Measurements from ENCODE around the gene NOSTRIN. TPM values are rescaled to one million over a fixed set of nuclear protein-coding genes. Genes with fewer than 3 reads are reported as not detected.

NOSTRIN gene
- total RNA-seq, 1 experiment from 2014 or later: not detected

DNA sequence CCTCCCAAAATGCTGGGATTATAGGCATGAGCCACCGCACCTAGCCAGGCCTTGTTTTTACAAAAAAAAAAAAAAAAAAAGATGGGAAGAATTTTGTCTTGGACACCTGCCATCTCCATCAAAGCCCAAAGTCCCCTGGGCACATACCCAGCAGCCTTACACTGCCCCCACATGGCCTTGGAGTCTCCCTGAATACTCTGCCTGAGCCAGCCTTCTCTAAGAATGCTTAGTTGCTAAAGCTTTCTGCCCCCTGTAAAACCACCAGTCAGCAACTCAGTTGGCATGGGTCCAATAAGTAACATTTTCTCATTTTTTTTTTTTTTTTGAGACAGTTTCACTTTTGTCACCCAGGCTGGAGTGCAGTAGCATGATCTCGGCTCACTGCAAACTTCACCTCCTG, 47.2 kb downstream of the NOSTRIN start:
- H4K8ac ChIP-seq (replicated peaks; ENCODE audit: insufficient read length, low read depth, low read length): no peak overlapping the region
- no peaks in the 10 kb centered on the region; the same call in 1 of the 2 replicates for H3K4me1 ChIP-seq (ENCODE audit: insufficient read depth, low read length)
- H2AFZ ChIP-seq (ENCODE audit: low read length): no peak overlapping the region
- Mint-ChIP-seq H3K4me3 (no peak overlapping the region), H3K4me1 (peaks cover 11% of the 10 kb centered on the region in 2 experiments), H3K9me3 (no peaks in the 10 kb centered on the region), H3K27me3 (ENCODE audit: low read depth) (no peaks in the 10 kb centered on the region), H3K27ac (no peak overlapping the region), H3K36me3 (ENCODE audit: insufficient read depth in 1 of 3, low read depth in 3 of 3) (peaks cover 7 to 13% (median 10%) of the 10 kb centered on the region in 3 experiments; a peak in 6 of 7 replicates)
- no peaks in the 10 kb centered on the region for H3K9me3 ChIP-seq (ENCODE audit: control insufficient read depth, low read depth, low read length)
- H3K79me1 ChIP-seq (ENCODE audit: insufficient read depth, low read depth, low read length, poor library complexity, severe bottlenecking): no peaks in the 10 kb centered on the region
- H3K4me2 ChIP-seq (ENCODE audit: insufficient read depth, insufficient read length, low read length): no peak overlapping the region
- H3T11ph ChIP-seq (ENCODE audit: low read length): no peak overlapping the region
- no peak overlapping the region for H2BK15ac ChIP-seq (ENCODE audit: low read depth, low read length)
- WGBS (ENCODE audit: extremely low coverage, insufficient read length, low lambda C conversion rate): no CpG with 5 or more reads among the region's 2 CpGs
- no peak overlapping the region for H3K56ac ChIP-seq (ENCODE audit: insufficient read length, low read depth, low read length)
- H3K14ac ChIP-seq (ENCODE audit: insufficient read depth, low read length): no peak overlapping the region
- no peaks in the 10 kb centered on the region for H3K27me3 ChIP-seq (ENCODE audit: insufficient read depth, low read length)
- TF ChIP-seq CTCF (conservative IDR thresholded peaks at IDR 0.05): peak; percentile 56; the same call in 2 of the 3 replicates
- no peak overlapping the region for H3K23ac ChIP-seq (ENCODE audit: insufficient read length, low read depth, low read length)
- no peaks in the 10 kb centered on the region for H4K20me1 ChIP-seq (ENCODE audit: control insufficient read depth, insufficient read depth, insufficient read length)
- DNase-seq: peak; percentile 41
- no peak overlapping the region for H3K27ac ChIP-seq (ENCODE audit: insufficient read length, low read depth, low read length)
- H3K18ac ChIP-seq (ENCODE audit: insufficient read length, low read depth, low read length): no peak overlapping the region
- no peak overlapping the region for H2BK20ac ChIP-seq (ENCODE audit: low read depth, low read length, poor library complexity, severe bottlenecking)
- H2BK12ac ChIP-seq (ENCODE audit: insufficient read length, low read depth, low read length): no peak overlapping the region
- H2BK5ac ChIP-seq (ENCODE audit: insufficient read length, low read length): no peak overlapping the region
- no peak overlapping the region for H3K4ac ChIP-seq (ENCODE audit: low read depth, low read length)
- H3K79me2 ChIP-seq (ENCODE audit: insufficient read depth, low read length): no peaks in the 10 kb centered on the region
- no peak overlapping the region for H4K91ac ChIP-seq (ENCODE audit: insufficient read length, low read depth, low read length)
- H4K5ac ChIP-seq (ENCODE audit: insufficient read length, low read depth, low read length): no peak overlapping the region
- no peak overlapping the region for H2BK120ac ChIP-seq (ENCODE audit: low read depth, low read length, poor library complexity, severe bottlenecking)
- H3K23me2 ChIP-seq (ENCODE audit: insufficient read length, low read depth, low read length, poor library complexity, severe bottlenecking): no peaks in the 10 kb centered on the region
- no peak overlapping the region for H3K9ac ChIP-seq (ENCODE audit: extremely low read depth, insufficient read length, low read length)
- no peak overlapping the region for H2AK5ac ChIP-seq (ENCODE audit: insufficient read length, low read length)

All from H9 (cell line).